Ovary (tissue), 3 donors: ENCODE results near the gene HPSE2.

Experiments used
- CTCF ChIP-seq, 3 donors: fragments of 450-650 bp in 2 of 3; fragments of 200-600 bp in 1 of 3; IDR thresholded peaks; one replicate each; pipeline versions ENCODE4 v1.5.1 to v1.8.0; 2016 to 2022; ENCODE audit warnings: antibody characterized with exemption in 3 of 3, mild to moderate bottlenecking in 1 of 3
- POLR2A ChIP-seq: fragments of 450-650 bp; IDR thresholded peaks from one replicate; pipeline ENCODE4 v1.6.1; 2017; ENCODE audit warnings: antibody characterized with exemption, mild to moderate bottlenecking, moderate library complexity
- donor health status: DM: no; HTN: no; CAD: no.

GRCh38 chr10:99161165-99161564 lies 74.5 kb downstream of the HPSE2 start:
- no peak for TF ChIP-seq POLR2A
- TF ChIP-seq CTCF (IDR thresholded peaks at IDR 0.05): no peak
